NCI-H2196 (cell line): ENCODE data around the gene PLEKHA6.
"Not testable (repeated sequence)": the region's sequence is repeated elsewhere in the genome, so short reads cannot be mapped to it uniquely, and the experiment has no call there.

Experiments used
- DNase-seq: peaks from one replicate; lab custom pipeline; 2025; ENCODE audit not compliant: unreplicated experiment; lab: John Stamatoyannopoulos, UW

Gene PLEKHA6

GRCh38 chr1:204241914-204242313, 117.8 kb downstream of the PLEKHA6 start:
- no peak for DNase-seq

GRCh38 chr1:204241050-204241449, 118.7 kb downstream of the PLEKHA6 start:
- DNase-seq: no peak

GRCh38 chr1:204240233-204240632, 119.5 kb downstream of the PLEKHA6 start:
- DNase-seq: no peak

- DNase-seq: not testable (repeated sequence)
These were observed 120.3 kb downstream of the PLEKHA6 start for GRCh38 chr1:204239401-204239800.

- DNase-seq: not testable (repeated sequence)
These were observed 121.2 kb downstream of the PLEKHA6 start for GRCh38 chr1:204238520-204238919.

- DNase-seq: not testable (repeated sequence)
These were observed 122.2 kb downstream of the PLEKHA6 start for GRCh38 chr1:204237515-204237914.

- DNase-seq: no peak
These were observed 127.2 kb downstream of the PLEKHA6 start for GRCh38 chr1:204232526-204232925.

GRCh38 chr1:204230211-204230610, 129.5 kb downstream of the PLEKHA6 start:
- DNase-seq: no peak

GRCh38 chr1:204228896-204229295, 130.8 kb downstream of the PLEKHA6 start:
- no peak for DNase-seq

GRCh38 chr1:204227996-204228785, 131.5 kb downstream of the PLEKHA6 start:
- DNase-seq: no peak

- no peak for DNase-seq
These were observed 132.4 kb downstream of the PLEKHA6 start for GRCh38 chr1:204227351-204227750.

GRCh38 chr1:204225841-204226735, 133.6 kb downstream of the PLEKHA6 start:
- DNase-seq: peak; percentile 16

- DNase-seq: no peak
These were observed 135.1 kb downstream of the PLEKHA6 start for GRCh38 chr1:204224655-204225054.

GRCh38 chr1:204223129-204223860, 136.4 kb downstream of the PLEKHA6 start:
- DNase-seq: no peak

GRCh38 chr1:204222764-204223055, 137.0 kb downstream of the PLEKHA6 start:
- no peak for DNase-seq

GRCh38 chr1:204222006-204222763, 137.5 kb downstream of the PLEKHA6 start:
- no peak for DNase-seq

GRCh38 chr1:204221271-204221670, 138.5 kb downstream of the PLEKHA6 start:
- no peak for DNase-seq

GRCh38 chr1:204219971-204220616, 139.6 kb downstream of the PLEKHA6 start:
- no peak for DNase-seq

GRCh38 chr1:204218552-204218951, 141.2 kb downstream of the PLEKHA6 start:
- DNase-seq: no peak

- DNase-seq: no peak
These were observed 142.1 kb downstream of the PLEKHA6 start for GRCh38 chr1:204217648-204218000.
